Measurements from ENCODE around the gene ITGB3BP. TPM values are rescaled to one million over a fixed set of nuclear protein-coding genes. Genes with fewer than 3 reads are reported as not detected.

ITGB3BP gene
- total and polyA plus RNA-seq, 4 donors: 5.7 to 15.2 (median 7.5) TPM

DNA sequence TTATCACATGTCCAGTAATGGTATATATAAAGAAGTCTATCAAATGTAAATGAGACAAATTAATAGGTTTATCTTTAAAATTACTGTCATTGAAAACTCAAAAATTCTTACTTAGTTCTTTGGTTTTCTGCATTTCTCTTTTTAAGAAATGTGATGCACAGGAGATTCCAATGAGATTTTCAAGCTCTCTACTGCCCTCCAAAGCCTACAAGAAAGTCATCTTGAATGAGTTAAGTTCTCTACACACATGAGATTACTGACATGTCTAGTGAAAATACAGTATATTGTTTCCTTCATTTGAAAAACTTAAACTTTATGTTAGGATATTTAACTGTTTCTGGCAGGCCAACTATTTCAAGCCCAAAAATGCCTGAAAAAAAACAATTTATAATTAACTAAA, 68.8 kb downstream of the ITGB3BP start:
- Histone ChIP-seq H3K4me3 (ENCODE audit: low read depth in 1 of 3, low read length in 3 of 3) (no peak overlapping the region), H3K9ac (ENCODE audit: low read depth in 1 of 2, low read length in 2 of 2) (no peak overlapping the region), H3K27me3 (ENCODE audit: control insufficient read depth in 4 of 4, insufficient read depth in 4 of 4, low read length in 3 of 4) (no peaks in the 10 kb centered on the region), H3K36me3 (ENCODE audit: control insufficient read depth in 4 of 4, insufficient read depth in 3 of 4, low read depth in 1 of 4, low read length in 3 of 4) (no peaks in the 10 kb centered on the region), H3K9me3 (ENCODE audit: control insufficient read depth in 4 of 4, low read length in 3 of 4) (no peaks in the 10 kb centered on the region), H3K27ac (ENCODE audit: low read depth in 1 of 2, low read length in 2 of 2) (no peak overlapping the region), H3K4me1 (ENCODE audit: control insufficient read depth in 4 of 4, insufficient read depth in 4 of 4, low read length in 3 of 4) (no peaks in the 10 kb centered on the region)
- DNase-seq (ENCODE audit: low spot score): no peak
- TF ChIP-seq HNF4A (conservative IDR thresholded peaks at IDR 0.05) (no peak), EGR1 (IDR thresholded peaks at IDR 0.05; ENCODE audit: low read depth in 2 of 2) (no peak), JUND (IDR thresholded peaks at IDR 0.05) (no peak), TAF1 (conservative IDR thresholded peaks at IDR 0.05) (no peak), GABPA (IDR thresholded peaks at IDR 0.05 in 1 of 2, conservative IDR thresholded peaks at IDR 0.05 in 1 of 2) (no peak), NR2F2 (IDR thresholded peaks at IDR 0.05) (no peak), SP1 (IDR thresholded peaks at IDR 0.05) (no peak), FOXA1 (IDR thresholded peaks at IDR 0.05) (no peak), RXRA (IDR thresholded peaks at IDR 0.05) (no peak)
- TF ChIP-seq, protein P1, sequence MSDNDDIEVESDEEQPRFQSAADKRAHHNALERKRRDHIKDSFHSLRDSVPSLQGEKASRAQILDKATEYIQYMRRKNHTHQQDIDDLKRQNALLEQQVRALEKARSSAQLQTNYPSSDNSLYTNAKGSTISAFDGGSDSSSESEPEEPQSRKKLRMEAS (IDR thresholded peaks at IDR 0.05): no peak
- TF ChIP-seq, protein P2, sequence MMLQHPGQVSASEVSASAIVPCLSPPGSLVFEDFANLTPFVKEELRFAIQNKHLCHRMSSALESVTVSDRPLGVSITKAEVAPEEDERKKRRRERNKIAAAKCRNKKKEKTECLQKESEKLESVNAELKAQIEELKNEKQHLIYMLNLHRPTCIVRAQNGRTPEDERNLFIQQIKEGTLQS (IDR thresholded peaks at IDR 0.05): no peak
- TF ChIP-seq, protein P3, sequence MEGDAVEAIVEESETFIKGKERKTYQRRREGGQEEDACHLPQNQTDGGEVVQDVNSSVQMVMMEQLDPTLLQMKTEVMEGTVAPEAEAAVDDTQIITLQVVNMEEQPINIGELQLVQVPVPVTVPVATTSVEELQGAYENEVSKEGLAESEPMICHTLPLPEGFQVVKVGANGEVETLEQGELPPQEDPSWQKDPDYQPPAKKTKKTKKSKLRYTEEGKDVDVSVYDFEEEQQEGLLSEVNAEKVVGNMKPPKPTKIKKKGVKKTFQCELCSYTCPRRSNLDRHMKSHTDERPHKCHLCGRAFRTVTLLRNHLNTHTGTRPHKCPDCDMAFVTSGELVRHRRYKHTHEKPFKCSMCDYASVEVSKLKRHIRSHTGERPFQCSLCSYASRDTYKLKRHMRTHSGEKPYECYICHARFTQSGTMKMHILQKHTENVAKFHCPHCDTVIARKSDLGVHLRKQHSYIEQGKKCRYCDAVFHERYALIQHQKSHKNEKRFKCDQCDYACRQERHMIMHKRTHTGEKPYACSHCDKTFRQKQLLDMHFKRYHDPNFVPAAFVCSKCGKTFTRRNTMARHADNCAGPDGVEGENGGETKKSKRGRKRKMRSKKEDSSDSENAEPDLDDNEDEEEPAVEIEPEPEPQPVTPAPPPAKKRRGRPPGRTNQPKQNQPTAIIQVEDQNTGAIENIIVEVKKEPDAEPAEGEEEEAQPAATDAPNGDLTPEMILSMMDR (IDR thresholded peaks at IDR 0.05; ENCODE audit: low read depth, low read length, missing input control): no peak

DNA sequence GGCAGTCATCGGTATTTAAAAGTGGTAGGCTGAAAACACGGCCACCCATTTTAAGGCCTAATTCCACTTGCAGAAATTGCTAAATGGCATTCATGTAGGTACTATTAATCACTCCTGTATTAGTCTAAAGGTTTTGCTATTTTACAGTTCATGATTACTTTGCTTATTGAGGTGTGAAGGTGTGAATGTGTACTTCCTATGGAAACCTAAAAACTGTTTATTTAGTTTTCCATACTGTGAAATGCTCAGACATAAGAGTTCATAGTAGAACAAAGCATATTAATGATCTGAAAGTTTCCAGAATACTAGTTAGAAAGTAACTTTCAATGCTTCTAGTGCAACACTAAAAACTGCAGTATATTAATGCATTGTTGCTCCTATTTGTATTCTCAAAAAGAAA, 69.8 kb downstream of the ITGB3BP start:
- Histone ChIP-seq H3K36me3 (ENCODE audit: control insufficient read depth in 4 of 4, insufficient read depth in 3 of 4, low read depth in 1 of 4, low read length in 3 of 4) (no peaks in the 10 kb centered on the region), H3K4me3 (ENCODE audit: low read depth in 1 of 3, low read length in 3 of 3) (no peak overlapping the region), H3K27me3 (ENCODE audit: control insufficient read depth in 4 of 4, insufficient read depth in 4 of 4, low read length in 3 of 4) (no peaks in the 10 kb centered on the region), H3K9ac (ENCODE audit: low read depth in 1 of 2, low read length in 2 of 2) (no peak overlapping the region), H3K4me1 (ENCODE audit: control insufficient read depth in 4 of 4, insufficient read depth in 4 of 4, low read length in 3 of 4) (no peaks in the 10 kb centered on the region), H3K9me3 (ENCODE audit: control insufficient read depth in 4 of 4, low read length in 3 of 4) (no peaks in the 10 kb centered on the region), H3K27ac (ENCODE audit: low read depth in 1 of 2, low read length in 2 of 2) (no peak overlapping the region)
- WGBS: 100% methylated on average over 2 of the region's 2 CpGs
- DNase-seq (ENCODE audit: low spot score): no peak
- TF ChIP-seq, protein P2 (IDR thresholded peaks at IDR 0.05): no peak
- TF ChIP-seq YY1 (IDR thresholded peaks at IDR 0.05) (no peak), HNF4A (conservative IDR thresholded peaks at IDR 0.05) (no peak), RXRA (IDR thresholded peaks at IDR 0.05) (no peak), FOXA2 (IDR thresholded peaks at IDR 0.05) (no peak), GABPA (IDR thresholded peaks at IDR 0.05 in 1 of 2, conservative IDR thresholded peaks at IDR 0.05 in 1 of 2) (no peak), EGR1 (IDR thresholded peaks at IDR 0.05; ENCODE audit: low read depth in 2 of 2) (no peak), NR2F2 (IDR thresholded peaks at IDR 0.05) (no peak), TAF1 (conservative IDR thresholded peaks at IDR 0.05) (no peak), RAD21 (IDR thresholded peaks at IDR 0.05) (no peak)
- TF ChIP-seq, protein P3 (IDR thresholded peaks at IDR 0.05; ENCODE audit: low read depth, low read length, missing input control): no peak
- TF ChIP-seq, protein P4, sequence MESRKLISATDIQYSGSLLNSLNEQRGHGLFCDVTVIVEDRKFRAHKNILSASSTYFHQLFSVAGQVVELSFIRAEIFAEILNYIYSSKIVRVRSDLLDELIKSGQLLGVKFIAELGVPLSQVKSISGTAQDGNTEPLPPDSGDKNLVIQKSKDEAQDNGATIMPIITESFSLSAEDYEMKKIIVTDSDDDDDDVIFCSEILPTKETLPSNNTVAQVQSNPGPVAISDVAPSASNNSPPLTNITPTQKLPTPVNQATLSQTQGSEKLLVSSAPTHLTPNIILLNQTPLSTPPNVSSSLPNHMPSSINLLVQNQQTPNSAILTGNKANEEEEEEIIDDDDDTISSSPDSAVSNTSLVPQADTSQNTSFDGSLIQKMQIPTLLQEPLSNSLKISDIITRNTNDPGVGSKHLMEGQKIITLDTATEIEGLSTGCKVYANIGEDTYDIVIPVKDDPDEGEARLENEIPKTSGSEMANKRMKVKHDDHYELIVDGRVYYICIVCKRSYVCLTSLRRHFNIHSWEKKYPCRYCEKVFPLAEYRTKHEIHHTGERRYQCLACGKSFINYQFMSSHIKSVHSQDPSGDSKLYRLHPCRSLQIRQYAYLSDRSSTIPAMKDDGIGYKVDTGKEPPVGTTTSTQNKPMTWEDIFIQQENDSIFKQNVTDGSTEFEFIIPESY (IDR thresholded peaks at IDR 0.05): no peak
- TF ChIP-seq, protein P1 (IDR thresholded peaks at IDR 0.05): no peak

Data from liver (tissue), 9 donors.